H1 (cell line): ENCODE results near the gene SIPA1L3. TPM values are rescaled to one million over a fixed set of nuclear protein-coding genes. Genes with fewer than 3 reads are reported as not detected.
"Not testable (repeated sequence)": the region's sequence is repeated elsewhere in the genome, so short reads cannot be mapped to it uniquely, and the experiment has no call there.

Experiments used
- CTCF ChIA-PET: fragments of 300-600 bp; sonication (Branson Sonifier 250); formaldehyde crosslinking; loops from one replicate; lab custom pipeline; 2021; ENCODE audit not compliant: partially characterized antibody; lab: Charles Lee
- POLR2A ChIA-PET: fragments of 300-600 bp; sonication (Branson Sonifier 250); formaldehyde crosslinking; loops from one replicate; lab custom pipeline; 2021; ENCODE audit warnings: inconsistent platforms; ENCODE audit not compliant: partially characterized antibody; lab: Charles Lee
- DNase-seq, 2 experiments: peaks; one replicate each; pipeline versions ENCODE4 v3.0.0 to v3.0.0-alpha.2; 2010 to 2022; ENCODE audit warnings: low spot score in 2 of 2, low read depth in 1 of 2, mixed read lengths in 1 of 2
- FAIRE-seq: peaks from 2 replicates; lab custom pipeline; 2011; peaks lifted over from hg19 to GRCh38; lab: Jason Lieb, UNC
- H2AFZ ChIP-seq: 2 replicates; pipeline ENCODE4 v1.8.1; 2012; ENCODE audit warnings: low read length, inconsistent platforms
- H2AK5ac ChIP-seq: 2 replicates; pipeline ENCODE4 v1.6.1; 2013; ENCODE audit warnings: low read depth, low read length
- H2BK120ac ChIP-seq: replicated peaks from 2 replicates; pipeline ENCODE3; 2013; ENCODE audit warnings: low read depth, low read length, inconsistent platforms
- H2BK12ac ChIP-seq: 2 replicates; pipeline ENCODE4 v1.6.1; 2013; ENCODE audit warnings: low read depth, low read length
- H2BK15ac ChIP-seq: 2 replicates; pipeline ENCODE4 v1.6.1; 2013; ENCODE audit warnings: low read length
- H2BK20ac ChIP-seq: 2 replicates; pipeline ENCODE4 v1.6.1; 2013; ENCODE audit warnings: low read length
- H2BK5ac ChIP-seq: 2 replicates; pipeline ENCODE4 v1.6.1; 2013; ENCODE audit warnings: low read depth, low read length
- H3K14ac ChIP-seq: 2 replicates; pipeline ENCODE4 v1.6.1; 2013; ENCODE audit warnings: inconsistent platforms; ENCODE audit not compliant: insufficient read length
- H3K18ac ChIP-seq: 2 replicates; pipeline ENCODE4 v1.6.1; 2013; ENCODE audit warnings: low read length; ENCODE audit errors: extremely low read depth
- H3K23ac ChIP-seq: 2 replicates; pipeline ENCODE4 v1.6.1; 2013; ENCODE audit warnings: inconsistent platforms; ENCODE audit not compliant: insufficient read length
- H3K23me2 ChIP-seq: 2 replicates; pipeline ENCODE4 v1.6.1; 2013; ENCODE audit warnings: low read depth, low read length
- H3K27ac ChIP-seq: 2 replicates; pipeline ENCODE4 v1.6.1; 2011; ENCODE audit warnings: low read depth, low read length, inconsistent platforms
- H3K27me3 ChIP-seq, 4 experiments: replicated peaks in 1 of 4; 1 replicate in 1 of 4; 2 replicates in 3 of 4; pipeline versions ENCODE4 v1.6.1 to v1.8.1; 2011 to 2013; ENCODE audit warnings: low read length in 3 of 4, mild to moderate bottlenecking in 3 of 4, inconsistent platforms in 2 of 4, mixed read lengths in 2 of 4, moderate library complexity in 1 of 4; ENCODE audit not compliant: control insufficient read depth in 3 of 4, insufficient read depth in 3 of 4; ENCODE audit errors: extremely low read depth in 1 of 4
- H3K36me3 ChIP-seq, 4 experiments: 2 replicates each; pipeline versions ENCODE4 v1.6.1 to v1.8.1; 2011 to 2013; ENCODE audit warnings: mild to moderate bottlenecking in 4 of 4, low read length in 3 of 4, moderate library complexity in 2 of 4, control low read depth in 1 of 4, inconsistent platforms in 1 of 4; ENCODE audit not compliant: insufficient read depth in 4 of 4, control insufficient read depth in 2 of 4
- H3K4ac ChIP-seq: replicated peaks from 2 replicates; pipeline ENCODE3; 2013; ENCODE audit warnings: low read length, low read depth, mixed read lengths, inconsistent platforms; ENCODE audit not compliant: insufficient read length
- H3K4me1 ChIP-seq, 4 experiments: replicated peaks in 1 of 4; 1 replicate in 1 of 4; 2 replicates in 3 of 4; pipeline versions ENCODE4 v1.6.1 to v1.8.1; 2011 to 2013; ENCODE audit warnings: low read length in 3 of 4, inconsistent platforms in 2 of 4, mixed read lengths in 1 of 4; ENCODE audit not compliant: insufficient read depth in 4 of 4, control insufficient read depth in 3 of 4
- H3K4me2 ChIP-seq, 2 experiments: 2 replicates each; pipeline versions ENCODE4 v1.6.1 to v1.8.1; 2011 to 2013; ENCODE audit warnings: low read depth in 2 of 2, low read length in 2 of 2, control low read depth in 1 of 2, inconsistent platforms in 1 of 2, mild to moderate bottlenecking in 1 of 2; ENCODE audit not compliant: insufficient read depth in 1 of 2
- H3K4me3 ChIP-seq, 4 experiments: fragments of 200-600, 300-600 bp in 1 of 4; sonication (generic), shearing (Covaris generic), sonication (Bioruptor Twin) in 1 of 4; 2 replicates each; pipeline versions ENCODE4 v1.5.1 to v1.8.1; 2011 to 2016; ENCODE audit warnings: low read length in 4 of 4, low read depth in 3 of 4, control low read depth in 2 of 4, inconsistent platforms in 2 of 4, mild to moderate bottlenecking in 2 of 4, mixed read lengths in 1 of 4, moderate library complexity in 1 of 4; ENCODE audit not compliant: insufficient read depth in 2 of 4; ENCODE audit errors: extremely low read depth in 1 of 4
- H3K56ac ChIP-seq: replicated peaks from 2 replicates; pipeline ENCODE3; 2013; ENCODE audit warnings: low read depth, mild to moderate bottlenecking, mixed read lengths, low read length, inconsistent platforms; ENCODE audit not compliant: insufficient read length
- H3K79me1 ChIP-seq: 2 replicates; pipeline ENCODE4 v1.6.1; 2013; ENCODE audit warnings: low read depth, low read length, control low read depth
- H3K79me2 ChIP-seq, 2 experiments: 2 replicates each; pipeline versions ENCODE4 v1.6.1 to v1.8.1; 2012 to 2013; ENCODE audit warnings: low read length in 2 of 2, mild to moderate bottlenecking in 2 of 2, inconsistent platforms in 1 of 2; ENCODE audit not compliant: insufficient read depth in 2 of 2, control insufficient read depth in 1 of 2
- H3K9ac ChIP-seq, 4 experiments: replicated peaks in 1 of 4; 1 replicate in 1 of 4; 2 replicates in 3 of 4; pipeline versions ENCODE4 v1.6.1 to v1.8.1; 2011 to 2013; ENCODE audit warnings: low read depth in 3 of 4, low read length in 3 of 4, control low read depth in 2 of 4, mild to moderate bottlenecking in 2 of 4, moderate library complexity in 2 of 4, inconsistent platforms in 1 of 4; ENCODE audit errors: extremely low read depth in 1 of 4
- H3K9me3 ChIP-seq, 2 experiments: 2 replicates each; pipeline versions ENCODE4 v1.6.1 to v1.8.1; 2012 to 2013; ENCODE audit warnings: mild to moderate bottlenecking in 2 of 2, moderate library complexity in 2 of 2, control low read depth in 1 of 2, inconsistent platforms in 1 of 2, low read depth in 1 of 2, low read length in 1 of 2, mixed read lengths in 1 of 2; ENCODE audit not compliant: insufficient read depth in 2 of 2
- H4K20me1 ChIP-seq, 2 experiments: replicated peaks in 1 of 2; 2 replicates each; pipeline versions ENCODE3 to v1.8.1; 2011 to 2013; ENCODE audit warnings: inconsistent platforms in 2 of 2, low read length in 2 of 2, mild to moderate bottlenecking in 1 of 2; ENCODE audit not compliant: insufficient read depth in 2 of 2, control insufficient read depth in 1 of 2
- H4K5ac ChIP-seq: 2 replicates; pipeline ENCODE4 v1.6.1; 2013; ENCODE audit warnings: low read length, low read depth, mixed read lengths, inconsistent platforms; ENCODE audit not compliant: insufficient read length
- H4K8ac ChIP-seq: 2 replicates; pipeline ENCODE4 v1.8.0; 2013; ENCODE audit warnings: mild to moderate bottlenecking, moderate library complexity, low read length, inconsistent platforms; ENCODE audit not compliant: insufficient read depth; ENCODE audit errors: extremely low read depth
- H4K91ac ChIP-seq: replicated peaks from 2 replicates; pipeline ENCODE3; 2013; ENCODE audit warnings: low read length, mixed read lengths, inconsistent platforms; ENCODE audit not compliant: insufficient read length
- WGBS, 2 experiments: shearing (Covaris generic) in 1 of 2; methylation state at CpG; one replicate each; pipeline versions ENCODE4 v1.1.6 to v1.1.7; 2013 to 2015; ENCODE audit warnings: low lambda C conversion rate in 2 of 2, mixed read lengths in 2 of 2, inconsistent platforms in 1 of 2, low coverage in 1 of 2, missing lambda C conversion rate in 1 of 2; ENCODE audit not compliant: insufficient replicate concordance in 2 of 2, insufficient coverage in 1 of 2, insufficient read length in 1 of 2; ENCODE audit errors: extremely low coverage in 1 of 2, missing lambda C conversion rate in 1 of 2; 5-methylcytosine and 5-hydroxymethylcytosine counted together
- polyA plus RNA-seq, 7 experiments: library from polyadenylated mRNA; depleted of rRNA in 3 of 7; stranded (reverse) in 5 of 7; unstranded in 2 of 7; fragments of >200 nt in 5 of 7; fragments of 200-250 nt in 2 of 7; gene quantifications; 1 replicate in 5 of 7; 2 replicates in 1 of 7; 4 replicates in 1 of 7; pipeline versions ENCODE4 v1.2.1 to v1.2.3, GENCODE V29; 2011 to 2013; ENCODE audit warnings: missing spikeins in 2 of 7, mixed read lengths in 2 of 7
- total RNA-seq: library from RNA; stranded (reverse); fragmentation: NEBNext Ultra II Directional; extraction: Animal tissue kit (Norgen Biotek cat#: 25700); gene quantifications from 2 replicates; pipeline ENCODE4 v1.2.1, GENCODE V29; 2021

SIPA1L3 gene
- total and polyA plus RNA-seq, 2 of the 8 experiments (the other 6 are each of a cell fraction or from before 2014, with no cell fraction given): 15.0 to 54.9 TPM

DNA sequence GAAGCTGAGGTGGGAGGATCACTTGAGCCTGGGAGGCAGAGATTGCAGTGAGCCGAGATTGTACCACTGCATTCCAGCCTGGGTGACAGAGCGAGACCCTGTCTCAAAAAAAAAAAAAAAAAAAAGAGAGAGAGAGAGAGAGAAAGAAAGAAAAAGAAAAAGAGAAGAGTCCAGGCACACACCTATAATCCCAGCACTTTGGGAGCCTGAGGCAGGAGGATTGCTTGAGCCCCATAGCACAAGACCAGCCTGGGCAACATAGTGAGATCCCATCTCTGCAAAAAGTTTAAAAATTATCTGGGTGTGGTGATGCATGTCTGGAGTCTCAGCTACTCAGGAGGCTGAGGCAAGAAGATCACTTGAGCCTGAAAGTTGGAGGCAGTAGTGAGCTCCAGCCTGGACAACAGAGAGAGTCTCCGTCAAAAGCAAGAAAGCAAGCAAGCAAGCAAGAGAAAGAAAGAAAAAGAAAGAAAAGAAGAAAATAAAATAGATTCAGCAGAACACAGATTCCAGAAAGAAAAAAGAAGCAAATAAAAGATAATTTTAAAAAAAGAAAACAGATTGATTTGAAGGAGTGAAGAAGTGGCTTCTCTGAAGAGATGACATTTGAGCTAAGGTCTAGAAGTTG lies 323.6 kb downstream of the SIPA1L3 start:
- H3K4me3 ChIP-seq, H2AK5ac ChIP-seq, H3K4ac ChIP-seq, H2BK5ac ChIP-seq, H2BK20ac ChIP-seq, H3K9ac ChIP-seq, FAIRE-seq, H3K56ac ChIP-seq, H3K18ac ChIP-seq, H4K5ac ChIP-seq, H3K79me1 ChIP-seq, H3K9me3 ChIP-seq, H3K27ac ChIP-seq, H4K20me1 ChIP-seq, H3K23ac ChIP-seq, H2AFZ ChIP-seq, DNase-seq, H3K23me2 ChIP-seq, H4K91ac ChIP-seq, H3K36me3 ChIP-seq, H3K14ac ChIP-seq, H4K8ac ChIP-seq, H2BK12ac ChIP-seq, H3K4me2 ChIP-seq, H2BK120ac ChIP-seq, H2BK15ac ChIP-seq, H3K79me2 ChIP-seq: not testable (repeated sequence)
- POLR2A ChIA-PET: interaction anchor here (0.6 to 1.5 kb wide), 3 partner anchors 21 to 341 kb away, joined by 3 to 4 read pairs (median 3); partner anchors contain the start of gene C19orf33
- WGBS, 2 experiments: 91% methylated on average over 1 of the region's 3 CpGs; no CpG with 5 or more reads in 1 of the 2 experiments
- Histone ChIP-seq H3K4me1 (peaks cover 6 to 19% (median 13%) of the 10 kb centered on the region in 4 experiments), H3K27me3 (peaks cover 0 to 10% (median 5%) of the 10 kb centered on the region in 4 experiments; a peak in 3 of 7 replicates)
- CTCF ChIA-PET: interaction anchor here (0.5 to 6.5 kb wide), 17 partner anchors 9 to 542 kb away, joined by 3 to 41 read pairs (median 4); partner anchors contain the start of genes CATSPERG and PSMD8
